GM15510 (cell line): Measurements from ENCODE around the gene ABCA1.

ENCODE experiments used
- POLR2A ChIP-seq: IDR thresholded peaks from 3 replicates; pipeline ENCODE4 v1.6.1; 2011; ENCODE audit warnings: borderline replicate concordance; ENCODE audit not compliant: insufficient read length; ENCODE audit errors: extremely low read depth

The ABCA1 gene

GRCh38 chr9:104927912-104928740 is at the start of gene ABCA1:
ABCA1 (minus strand) TSS chr9:104928155; CDS start chr9:104903679, 24,476 bp downstream.
- no peak for TF ChIP-seq POLR2A

- no peak for TF ChIP-seq POLR2A
Measured at GRCh38 chr9:104977580-104977979, 49.6 kb upstream of the ABCA1 start.

- no peak for TF ChIP-seq POLR2A
Measured at GRCh38 chr9:104977168-104977567, 49.2 kb upstream of the ABCA1 start.

GRCh38 chr9:104974053-104974962 is 46.4 kb upstream of the ABCA1 start:
- no peak for TF ChIP-seq POLR2A

GRCh38 chr9:104972242-104972866 is 44.4 kb upstream of the ABCA1 start:
- no peak for TF ChIP-seq POLR2A

- TF ChIP-seq POLR2A: no peak
Measured at GRCh38 chr9:104971511-104971910, 43.6 kb upstream of the ABCA1 start.

- no peak for TF ChIP-seq POLR2A
Measured at GRCh38 chr9:104970271-104970987, 42.5 kb upstream of the ABCA1 start.

GRCh38 chr9:104969116-104969515 is 41.2 kb upstream of the ABCA1 start:
- no peak for TF ChIP-seq POLR2A

GRCh38 chr9:104968025-104968982 is 40.3 kb upstream of the ABCA1 start:
- TF ChIP-seq POLR2A: no peak

GRCh38 chr9:104963076-104963475 is 35.1 kb upstream of the ABCA1 start:
- TF ChIP-seq POLR2A: no peak

- TF ChIP-seq POLR2A: no peak
Measured at GRCh38 chr9:104961701-104962359, 33.9 kb upstream of the ABCA1 start.

GRCh38 chr9:104961238-104961637 is 33.3 kb upstream of the ABCA1 start:
- TF ChIP-seq POLR2A: no peak

GRCh38 chr9:104960662-104961061 is 32.7 kb upstream of the ABCA1 start:
- no peak for TF ChIP-seq POLR2A
